Activated CD4-positive, alpha-beta T cell treated with anti-CD3 and anti-CD28 coated beads, Interleukin-2, amount 50 U/mL, for 4 hours (primary cell): ENCODE results near the gene ALPI.
"Not testable (repeated sequence)": the region's sequence is repeated elsewhere in the genome, so short reads cannot be mapped to it uniquely, and the experiment has no call there.

ENCODE experiments used
- DNase-seq, 2 experiments: peaks; one replicate each; pipeline ENCODE4 v3.0.0-alpha.2; 2020

Gene ALPI

DNA sequence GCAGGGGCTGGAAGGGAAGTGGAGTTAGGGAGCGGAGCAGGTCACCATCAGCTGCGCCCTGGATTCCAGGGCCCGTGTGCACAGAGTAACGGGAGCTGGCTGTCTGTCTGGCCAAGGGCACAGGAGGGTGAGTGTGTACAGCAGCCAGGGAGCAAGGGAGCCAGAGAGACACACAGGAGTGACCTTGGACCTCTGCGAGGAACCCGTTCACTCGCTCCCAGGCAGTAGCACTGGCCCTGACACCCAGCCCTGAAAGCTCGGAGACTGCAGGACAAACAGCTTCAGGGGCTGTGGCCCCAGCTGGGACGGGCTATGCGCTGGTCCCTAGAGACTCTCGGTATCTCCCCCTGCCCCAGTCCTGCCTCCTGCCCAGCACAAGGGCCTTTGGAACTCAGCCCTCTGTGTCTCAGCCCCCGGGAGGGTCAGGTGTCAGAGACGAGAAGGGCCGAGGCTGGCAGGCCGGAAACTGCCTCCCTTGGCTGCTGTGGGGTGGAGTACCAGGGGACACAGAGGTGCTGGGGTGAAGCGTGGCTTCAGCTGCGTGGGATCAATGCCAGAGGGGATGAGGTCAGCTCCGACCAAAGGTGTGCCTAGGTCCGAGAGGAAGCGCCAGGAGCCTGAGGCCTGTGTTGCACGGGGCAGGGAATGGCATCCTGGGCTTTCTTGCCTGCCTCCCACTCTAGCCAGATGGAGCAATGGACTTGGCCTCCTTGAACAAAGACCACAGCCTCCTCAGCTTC is 12.1 kb upstream of the ALPI start:
- DNase-seq: not testable (repeated sequence)

DNA sequence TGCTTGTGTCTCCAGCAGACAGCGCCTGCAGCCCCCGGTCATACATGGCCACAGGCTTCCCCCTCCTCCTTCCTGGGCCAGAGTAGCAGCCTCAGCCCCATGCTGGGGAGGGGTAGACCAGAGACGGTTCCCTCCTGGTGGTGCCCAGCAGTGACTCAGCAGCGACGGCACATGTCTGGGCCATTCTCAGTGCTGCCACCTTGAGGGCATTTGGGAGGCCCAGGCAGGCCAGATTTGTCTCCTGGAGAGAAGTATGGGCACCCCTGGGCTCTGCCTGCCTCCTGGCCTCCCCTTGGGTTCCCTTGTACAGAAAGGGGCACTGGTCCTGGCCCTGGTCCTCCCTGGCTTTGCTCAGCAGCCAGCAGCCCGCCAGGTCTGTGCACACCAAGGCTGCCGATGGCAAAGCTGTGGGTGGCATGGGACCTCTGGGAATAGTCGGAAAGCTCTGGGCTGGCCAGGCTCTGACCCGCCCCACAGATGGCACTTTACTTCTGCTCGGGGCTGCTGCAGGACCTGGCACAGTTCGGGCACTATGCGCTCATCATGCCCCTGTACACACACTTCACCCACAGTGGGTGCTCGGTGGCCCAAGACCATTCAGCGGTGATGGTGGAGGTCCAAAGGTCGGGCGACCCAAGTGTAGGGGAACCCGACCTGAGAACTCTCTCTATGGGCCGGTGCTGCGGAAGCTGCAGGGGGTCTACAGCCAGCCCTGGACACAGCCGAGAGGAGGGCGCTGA is 11.4 kb upstream of the ALPI start:
- peak; percentile 54 to 62 for DNase-seq

DNA sequence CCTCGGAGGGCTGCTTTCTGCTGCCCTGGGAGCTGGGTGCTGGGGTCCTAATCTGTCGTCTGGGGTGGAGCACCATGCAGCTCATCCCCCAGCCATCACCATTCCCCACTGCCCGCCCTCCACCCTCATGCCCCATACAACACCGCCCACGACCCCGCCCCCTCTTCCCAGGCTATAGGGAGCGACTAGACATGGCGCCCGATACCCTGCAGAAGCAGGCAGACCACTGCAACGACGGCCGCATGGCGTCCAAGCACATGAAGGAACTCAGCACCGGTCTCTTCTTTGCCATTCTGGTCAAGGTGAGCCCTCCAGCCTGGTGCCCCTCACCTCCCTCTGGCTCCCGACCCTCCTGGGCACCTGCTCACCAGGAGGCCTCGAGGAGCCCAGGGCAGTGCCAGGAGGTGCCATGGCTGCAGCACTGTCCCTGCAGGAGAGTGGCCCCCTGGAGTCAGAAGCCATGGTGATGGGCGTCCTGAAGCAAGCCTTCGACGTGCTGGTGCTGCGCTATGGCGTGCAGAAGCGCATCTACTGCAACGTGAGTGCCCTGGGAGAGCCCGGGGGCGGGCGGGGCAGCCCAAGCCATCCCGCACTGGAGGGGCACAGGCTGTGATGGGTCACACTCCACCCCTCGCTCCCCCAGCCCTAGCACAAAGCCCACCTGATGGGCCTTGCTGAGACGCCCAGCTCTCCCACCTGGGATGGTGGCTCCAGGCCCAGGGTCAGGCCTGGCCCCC is 10.6 kb upstream of the ALPI start:
- not testable (repeated sequence) for DNase-seq

- not testable (repeated sequence) for DNase-seq
Observed at GRCh38 chr2:232446266-232446777, 9.6 kb upstream of the ALPI start.

DNA sequence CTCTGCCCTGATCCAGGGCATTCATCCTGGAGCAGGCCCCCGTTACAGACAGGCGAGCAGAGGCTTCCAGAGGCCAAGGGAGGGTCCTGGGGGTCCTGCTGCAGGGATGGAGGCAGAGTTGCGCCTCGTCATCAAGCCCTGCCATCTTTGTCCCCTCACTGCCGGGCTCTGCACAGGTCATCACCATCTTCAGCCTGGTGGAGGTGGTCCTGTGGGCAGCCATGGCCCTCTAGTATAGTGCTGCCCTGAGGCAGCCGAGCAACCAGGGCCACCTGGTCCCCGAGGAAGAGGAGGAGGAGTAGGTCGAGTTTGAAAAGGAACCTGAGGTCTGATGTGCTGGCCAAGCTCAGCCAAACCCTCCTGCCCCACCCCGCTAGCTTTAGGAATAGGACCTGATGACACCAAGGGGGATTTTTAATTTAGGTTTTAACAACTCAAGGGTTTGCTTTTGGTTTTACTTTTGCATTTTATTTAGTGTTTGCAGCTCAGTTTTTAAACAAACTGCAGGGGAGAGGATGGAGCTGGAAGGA is 8.8 kb upstream of the ALPI start:
- no peak for DNase-seq

DNA sequence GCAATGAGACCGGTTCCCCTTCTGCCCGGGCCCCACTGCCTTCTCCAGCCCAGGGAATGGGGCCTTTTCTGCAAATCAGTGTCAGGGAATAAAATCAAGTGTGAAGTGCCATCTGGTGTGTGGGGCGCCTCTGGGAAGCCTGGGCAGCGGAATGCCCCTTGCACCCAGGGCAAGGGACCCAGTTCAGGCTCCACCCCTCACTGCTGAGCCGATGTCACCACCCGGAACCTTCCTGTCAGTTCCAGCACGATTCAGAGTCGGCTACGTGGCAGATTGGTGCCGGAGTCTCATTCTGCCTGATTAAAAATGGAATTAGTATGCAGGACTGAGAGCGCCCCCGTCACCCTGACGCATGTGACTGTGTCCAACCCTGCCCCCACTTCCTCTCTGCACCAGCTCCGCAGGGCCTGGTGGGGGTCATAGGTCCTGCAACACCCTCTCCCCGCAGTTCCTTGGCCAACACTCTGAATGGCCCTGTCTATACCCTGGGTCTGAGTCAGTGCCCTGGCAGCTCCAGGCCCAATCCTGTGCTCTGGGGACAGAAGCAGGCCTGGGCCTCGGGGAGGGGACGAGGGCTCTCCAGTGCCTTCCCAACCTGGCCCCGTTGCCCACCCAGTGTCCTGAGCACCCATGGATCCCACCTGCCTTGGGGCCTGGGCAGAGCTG is 8.2 kb upstream of the ALPI start:
- no peak for DNase-seq

DNA sequence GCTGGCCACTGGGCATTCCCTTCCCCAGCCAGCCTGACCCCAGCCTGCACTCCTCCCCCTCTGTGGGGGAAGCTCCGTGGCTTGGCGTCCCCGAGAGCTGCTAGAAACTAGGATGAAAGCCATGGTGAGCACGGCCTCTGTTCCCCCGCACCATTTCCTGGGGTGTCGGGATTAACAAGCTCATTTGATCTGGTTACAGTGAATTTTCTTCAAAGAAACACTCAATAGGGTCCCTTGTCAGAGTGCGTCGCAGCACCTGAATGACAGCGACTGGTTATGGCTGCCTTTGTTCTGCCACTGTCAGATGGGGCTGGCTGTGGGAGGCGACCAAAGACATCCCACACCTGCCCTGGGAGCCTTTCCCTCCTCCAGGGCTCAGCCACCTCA is 7.7 kb upstream of the ALPI start:
- DNase-seq: no peak

DNA sequence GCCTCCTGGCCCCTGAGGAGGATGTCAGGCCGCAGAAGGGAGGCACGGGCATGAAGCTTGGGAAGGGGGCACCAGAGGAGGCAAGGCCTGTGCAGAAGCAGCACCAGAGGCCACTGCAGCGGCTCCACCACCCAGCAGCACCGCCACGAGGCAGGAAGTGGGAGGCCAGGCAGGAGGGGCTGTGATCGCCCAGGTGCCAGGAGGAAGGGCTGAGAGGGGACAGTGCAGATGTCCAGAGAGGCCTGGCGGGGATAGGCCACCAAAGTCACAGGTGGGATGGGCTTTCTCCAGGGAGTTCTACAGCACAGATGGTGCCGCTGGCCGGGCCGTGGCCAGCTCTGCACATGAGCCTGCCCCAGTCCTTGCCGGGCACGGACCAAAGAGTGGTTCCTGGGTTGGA is 6.0 kb upstream of the ALPI start:
- DNase-seq: no peak

DNA sequence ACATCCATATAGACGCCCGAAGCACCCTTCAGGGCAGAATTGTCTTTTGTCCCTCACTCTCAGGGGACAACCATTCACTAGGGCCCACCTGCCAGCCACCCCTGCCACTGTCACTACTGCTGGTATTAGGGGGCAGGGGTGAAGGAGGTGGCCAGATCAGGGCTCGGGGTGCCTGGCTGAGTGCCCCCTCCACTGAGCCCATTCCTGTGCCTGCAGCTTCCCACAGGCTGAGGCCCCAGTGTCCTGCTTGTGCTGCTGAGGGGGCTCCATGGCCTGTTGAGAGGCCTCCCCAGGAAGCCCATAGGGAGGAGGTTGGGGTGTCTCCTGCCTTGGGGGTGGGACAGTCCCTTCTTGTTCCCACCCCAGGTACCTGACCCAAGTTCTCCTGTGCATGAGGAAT is 4.3 kb upstream of the ALPI start:
- DNase-seq: not testable (repeated sequence)

DNA sequence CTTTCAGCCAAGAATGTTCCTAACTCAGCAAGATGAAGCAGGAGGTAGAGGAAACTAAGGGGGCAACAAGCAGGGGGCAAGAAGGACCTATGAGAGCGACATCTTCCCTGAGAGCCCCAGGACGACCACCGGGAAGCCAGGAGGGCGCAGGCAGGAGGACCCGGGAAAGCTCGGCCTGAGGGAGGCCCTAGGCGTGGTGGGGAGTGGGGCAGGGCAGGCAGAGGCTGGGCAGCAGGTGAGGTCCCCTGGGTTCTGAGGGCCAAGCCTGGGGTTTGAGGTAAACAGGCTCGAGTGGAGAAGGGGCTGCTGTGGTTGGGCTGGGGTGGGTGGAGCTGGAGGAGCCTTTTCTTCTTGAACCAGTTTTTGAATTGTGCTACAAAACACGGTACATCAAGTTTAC is 1.3 kb upstream of the ALPI start:
- DNase-seq: no peak

GRCh38 chr2:232456296-232457120 is 555 bp downstream of the ALPI start:
- no peak for DNase-seq

DNA sequence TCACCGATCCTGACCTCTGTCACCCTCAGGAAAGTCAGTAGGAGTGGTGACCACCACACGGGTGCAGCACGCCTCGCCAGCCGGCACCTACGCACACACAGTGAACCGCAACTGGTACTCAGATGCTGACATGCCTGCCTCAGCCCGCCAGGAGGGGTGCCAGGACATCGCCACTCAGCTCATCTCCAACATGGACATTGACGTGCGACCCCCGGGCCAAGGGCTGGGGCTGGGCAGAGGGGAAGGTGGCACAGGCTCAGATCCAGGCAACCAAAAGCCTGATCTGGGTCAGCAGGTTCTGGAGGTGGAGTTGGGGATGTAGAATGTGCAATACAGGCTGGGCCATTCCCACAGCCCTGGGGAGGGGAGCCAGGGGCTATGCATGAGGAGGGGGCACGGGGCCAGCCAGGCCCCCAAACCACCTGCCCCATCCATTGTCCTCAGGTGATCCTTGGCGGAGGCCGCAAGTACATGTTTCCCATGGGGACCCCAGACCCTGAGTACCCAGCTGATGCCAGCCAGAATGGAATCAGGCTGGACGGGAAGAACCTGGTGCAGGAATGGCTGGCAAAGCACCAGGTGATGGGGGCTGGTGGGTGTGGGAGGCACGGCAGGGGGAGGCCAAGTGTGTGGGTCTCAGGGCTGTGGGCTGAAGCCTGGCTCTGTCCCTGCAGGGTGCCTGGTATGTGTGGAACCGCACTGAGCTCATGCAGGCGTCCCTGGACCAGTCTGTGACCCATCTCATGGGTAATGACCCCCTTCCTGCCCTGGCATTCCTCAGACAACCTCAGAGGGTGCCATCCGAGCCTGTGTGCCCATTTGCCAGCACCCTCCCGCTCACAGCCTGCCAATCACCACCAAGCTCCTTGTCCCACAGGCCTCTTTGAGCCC is 1.4 kb downstream of the ALPI start:
- DNase-seq: no peak

- DNase-seq: no peak
Observed at GRCh38 chr2:232458051-232458660, 2.2 kb downstream of the ALPI start.

DNA sequence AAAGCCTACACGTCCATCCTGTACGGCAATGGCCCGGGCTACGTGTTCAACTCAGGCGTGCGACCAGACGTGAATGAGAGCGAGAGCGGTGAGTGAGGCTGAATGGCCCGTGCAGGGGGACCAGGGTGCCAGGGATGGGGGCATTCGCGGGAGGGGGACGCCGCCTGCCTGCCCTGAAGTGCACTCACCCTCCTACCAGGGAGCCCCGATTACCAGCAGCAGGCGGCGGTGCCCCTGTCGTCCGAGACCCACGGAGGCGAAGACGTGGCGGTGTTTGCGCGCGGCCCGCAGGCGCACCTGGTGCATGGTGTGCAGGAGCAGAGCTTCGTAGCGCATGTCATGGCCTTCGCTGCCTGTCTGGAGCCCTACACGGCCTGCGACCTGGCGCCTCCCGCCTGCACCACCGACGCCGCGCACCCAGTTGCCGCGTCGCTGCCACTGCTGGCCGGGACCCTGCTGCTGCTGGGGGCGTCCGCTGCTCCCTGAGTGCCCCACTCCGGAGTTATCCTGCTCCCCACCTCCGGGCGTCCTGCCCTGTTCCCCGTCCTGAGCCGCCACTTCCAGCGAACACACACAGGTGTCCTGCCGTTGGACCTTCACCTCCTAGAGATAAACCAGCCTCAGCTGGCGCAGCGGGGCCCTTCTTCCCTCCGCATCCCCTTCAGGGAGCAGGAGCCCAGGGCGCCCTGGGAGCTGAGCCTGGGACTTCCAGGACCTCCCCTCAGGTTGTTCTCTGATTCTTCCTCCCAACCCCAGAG is 2.9 kb downstream of the ALPI start:
- DNase-seq: no peak

GRCh38 chr2:232459419-232460035 is 3.6 kb downstream of the ALPI start:
- DNase-seq: no peak

DNA sequence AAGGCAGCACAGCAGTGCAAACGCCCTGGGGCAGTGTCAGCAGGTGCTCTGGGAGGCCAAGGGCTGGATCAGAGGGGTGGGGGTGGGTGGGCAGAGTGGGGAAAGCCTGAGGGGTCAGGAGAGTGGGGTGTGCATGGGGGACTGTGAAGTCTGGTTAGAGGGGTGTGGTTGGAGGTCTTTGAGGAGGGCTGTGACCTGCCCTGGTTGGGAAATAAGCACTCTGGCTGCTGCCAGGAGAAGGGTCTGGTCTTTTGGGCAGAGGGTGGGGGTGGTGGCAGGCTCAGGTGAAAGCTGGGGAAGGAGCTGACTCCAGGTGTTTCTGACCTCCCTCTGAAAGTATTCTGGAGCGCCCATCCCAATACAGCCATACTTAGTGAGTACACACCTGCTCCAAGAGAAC is 4.2 kb downstream of the ALPI start:
- DNase-seq: no peak

- DNase-seq: no peak
Observed at GRCh38 chr2:232463701-232464543, 8.0 kb downstream of the ALPI start.

- DNase-seq: no peak
Observed at GRCh38 chr2:232464544-232464885, 8.6 kb downstream of the ALPI start.
